T-helper 1 cell treated with Interleukin-12 subunit alpha and Interleukin-12 subunit beta and Interleukin-4 antibody, amounts not matched to agents 30 ng/mL and 1 ng/mL, for 36 hours (primary cell): ENCODE measurements around the gene ZNF266. TPM values are rescaled to one million over a fixed set of nuclear protein-coding genes. Genes with fewer than 3 reads are reported as not detected.

Experiments
- total RNA-seq: library from RNA; stranded (reverse); gene quantifications from 2 replicates; pipeline ENCODE4 v1.2.3, GENCODE V29; 2022

The ZNF266 gene
- total RNA-seq, 1 donor from 2014 or later: 27.8 TPM

Other genes with a start within 250 kb of the ZNF266 start
- not detected in 2 replicates for gene OR7D4, start 216.0 kb downstream of the ZNF266 start, total RNA-seq
- not detected in 2 replicates for gene OR7E24, start 184.6 kb downstream of the ZNF266 start, total RNA-seq
- 7.6 and 8.4 TPM in 2 replicates for gene ZNF699, start 125.7 kb downstream of the ZNF266 start, total RNA-seq
- gene ZNF559, start 111.4 kb downstream of the ZNF266 start, total RNA-seq: 9.9 and 10.3 TPM in 2 replicates
- gene ZNF177, start 72.6 kb downstream of the ZNF266 start, total RNA-seq: 0.34 and 0.49 TPM in 2 replicates
- not detected in 2 replicates for gene ZNF560, start 63.0 kb upstream of the ZNF266 start, total RNA-seq
- 11.3 and 12.8 TPM in 2 replicates for gene ZNF426, start 103.1 kb upstream of the ZNF266 start, total RNA-seq
- gene ZNF121, start 148.9 kb upstream of the ZNF266 start, total RNA-seq: 46.7 and 47.9 TPM in 2 replicates
- 32.7 and 32.9 TPM in 2 replicates for gene ZNF561, start 185.7 kb upstream of the ZNF266 start, total RNA-seq
- 12.0 and 14.5 TPM in 2 replicates for gene ZNF562, start 239.5 kb upstream of the ZNF266 start, total RNA-seq